Panc1 (cell line): ENCODE results near the gene TMEM184A. TPM values are rescaled to one million over a fixed set of nuclear protein-coding genes. Genes with fewer than 3 reads are reported as not detected.
"Not testable (repeated sequence)": the region's sequence is repeated elsewhere in the genome, so short reads cannot be mapped to it uniquely, and the experiment has no call there.

ENCODE experiments used
- ATAC-seq: fragments of 200-7000 bp; cut with Tn5 transposase; 2 replicates; pipeline ENCODE4 v1.9.1; 2020; ENCODE audit warnings: mild to moderate bottlenecking, moderate library complexity
- BruUV-seq: library from RNA; stranded (reverse); fragments of 400-500 nt; replicated peaks from 2 replicates; lab custom pipeline; 2021; lab: Mats Ljungman, UMichigan
- CTCF ChIA-PET: fragments of 300-600 bp; sonication (Branson Sonifier 250); formaldehyde crosslinking; loops from one replicate; lab custom pipeline; 2022; ENCODE audit warnings: antibody characterized with exemption; lab: Charles Lee
- POLR2A ChIA-PET: fragments of 300-600 bp; sonication (Branson Sonifier 250); formaldehyde crosslinking; loops from one replicate; lab custom pipeline; 2022; ENCODE audit warnings: antibody characterized with exemption; lab: Charles Lee
- DNase-seq: peaks from one replicate; pipeline ENCODE4 v3.0.0-alpha.2; 2010; ENCODE audit warnings: low read depth, low spot score
- H3K27ac ChIP-seq: 2 replicates; pipeline ENCODE4 v1.5.1; 2011; ENCODE audit warnings: mild to moderate bottlenecking, low read length, inconsistent platforms
- H3K27me3 ChIP-seq: fragments of 200-500 bp; sonication (Bioruptor generic); 2 replicates; pipeline ENCODE4 v1.6.0; 2014; ENCODE audit warnings: low read length, inconsistent platforms; ENCODE audit not compliant: control insufficient read depth, insufficient read depth
- H3K36me3 ChIP-seq: fragments of 200-500 bp; sonication (Bioruptor generic); 2 replicates; pipeline ENCODE4 v1.5.1; 2014; ENCODE audit warnings: inconsistent platforms, mild to moderate bottlenecking, low read length, moderate library complexity; ENCODE audit not compliant: control insufficient read depth, insufficient read depth
- H3K4me1 ChIP-seq: 2 replicates; pipeline ENCODE4 v1.5.1; 2011; ENCODE audit warnings: inconsistent platforms, mild to moderate bottlenecking, low read length, moderate library complexity; ENCODE audit not compliant: control insufficient read depth, insufficient read depth
- H3K4me3 ChIP-seq, 2 experiments: 2 replicates each; pipeline ENCODE4 v1.5.1; 2011 to 2012; ENCODE audit warnings: low read depth in 2 of 2, low read length in 2 of 2, mild to moderate bottlenecking in 2 of 2, inconsistent platforms in 1 of 2, moderate library complexity in 1 of 2
- H3K9me3 ChIP-seq: fragments of 200-500 bp; sonication (Bioruptor generic); 2 replicates; pipeline ENCODE4 v1.5.1; 2014; ENCODE audit warnings: low read depth, mild to moderate bottlenecking, inconsistent platforms, low read length, moderate library complexity; ENCODE audit not compliant: control insufficient read depth, insufficient read depth
- CTCF ChIP-seq: fragments of 450-650 bp; IDR thresholded peaks from 2 replicates; pipeline ENCODE4 v1.5.1; 2017; ENCODE audit warnings: mild to moderate bottlenecking
- POLR2AphosphoS5 ChIP-seq: IDR thresholded peaks from 2 replicates; pipeline ENCODE4 v1.6.1; 2012; ENCODE audit warnings: mild to moderate bottlenecking, low read depth, low read length, moderate library complexity
- REST ChIP-seq, 2 experiments: IDR thresholded peaks; 2 replicates each; pipeline ENCODE4 v1.6.1; 2011 to 2012; ENCODE audit warnings: low read depth in 2 of 2, control low read depth in 1 of 2, low read length in 1 of 2, mild to moderate bottlenecking in 1 of 2, moderate library complexity in 1 of 2; ENCODE audit not compliant: insufficient read depth in 1 of 2
- SIN3A ChIP-seq: IDR thresholded peaks from 2 replicates; pipeline ENCODE4 v1.6.1; 2012; ENCODE audit warnings: low read depth, mild to moderate bottlenecking, low read length, moderate library complexity, borderline replicate concordance; ENCODE audit not compliant: insufficient read depth
- TCF7L2 ChIP-seq: IDR thresholded peaks from 2 replicates; pipeline ENCODE4 v1.6.1; 2011; ENCODE audit warnings: mild to moderate bottlenecking, low read depth, low read length, inconsistent platforms
- in situ Hi-C: cut with HindIII; loops from 2 replicates; pipeline ENCODE4 v1.10.0; 2016; ENCODE audit warnings: low sequenced_read_pairs, low pct_unique_long_range_greater_than_20kb
- intact Hi-C: fragments of 100-400 bp; cut with micrococcal nuclease; formaldehyde crosslinking; loops from one replicate; pipeline ENCODE4 v1.10.0; 2022; ENCODE audit not compliant: unreplicated experiment
- total RNA-seq: library from RNA; stranded (reverse); gene quantifications from one replicate; pipeline ENCODE4 v1.2.1, GENCODE V29; 2021; ENCODE audit not compliant: unreplicated experiment

The TMEM184A gene
- total RNA-seq, 1 experiment from 2014 or later, result 9.2 TPM

- in situ Hi-C loops, result no loop called here
- DNase-seq, result no peak
- H3K27ac ChIP-seq, result no peak overlapping the region
These were observed 28.7 kb upstream of the TMEM184A start for GRCh38 chr7:1584700-1585099.

GRCh38 chr7:1583241-1583930 is 27.4 kb upstream of the TMEM184A start:
- H3K27me3 ChIP-seq, BruUV-seq, H3K9me3 ChIP-seq, H3K4me1 ChIP-seq, H3K4me3 ChIP-seq, DNase-seq, H3K27ac ChIP-seq, H3K36me3 ChIP-seq, in situ Hi-C loops, ATAC-seq: not testable (repeated sequence)
- POLR2A ChIA-PET, result interaction anchor here (0.7 kb wide), 1 partner anchor 144 kb away, joined by 7 read pairs; no protein-coding TSS in a partner anchor
- intact Hi-C loops, result loop anchor here (10.0 kb wide), 1 partner anchor 171 kb away; no protein-coding TSS in a partner anchor
- CTCF ChIA-PET, result interaction anchor here (0.7 kb wide), 1 partner anchor 12 kb away, joined by 9 read pairs; no protein-coding TSS in a partner anchor

More at GRCh38 chr7:1584700-1585099, 28.7 kb upstream of the TMEM184A start:
- TF ChIP-seq POLR2AphosphoS5 (no peak), SIN3A (no peak), REST (IDR thresholded peaks at IDR 0.05; ENCODE audit: insufficient read depth in 1 of 2, low read depth in 2 of 2, low read length in 1 of 2) (no peak), TCF7L2 (no peak), CTCF (no peak)
- no peak for ATAC-seq
- no peak overlapping the region for H3K4me3 ChIP-seq
- H3K27me3 ChIP-seq, result peaks cover 12% of the 10 kb centered on the region; the same call in 1 of the 2 replicates
- POLR2A ChIA-PET, result interaction anchor here (0.5 kb wide), 1 partner anchor 214 kb away, joined by 9 read pairs; no protein-coding TSS in a partner anchor
- intact Hi-C loops, result loop anchor here (10.0 kb wide), 1 partner anchor 170 kb away; no protein-coding TSS in a partner anchor
- peaks cover 9% of the 10 kb centered on the region; the same call in 1 of the 2 replicates for H3K4me1 ChIP-seq
- BruUV-seq, result no TSS peak
- no peaks in the 10 kb centered on the region for H3K36me3 ChIP-seq
- CTCF ChIA-PET, result no interaction called here
- H3K9me3 ChIP-seq, result 0 out of 2 replicates have a peak, but pooled peaks cover 6% of the 10 kb centered on the region
